ENCODE results near the gene CAPN5.
A peak's percentile ranks its signal among the peaks of the same experiment; 100 is the strongest.

CAPN5 gene

GRCh38 chr11:77118971-77119370, 52.2 kb downstream of the CAPN5 start:
- DNase-seq (ENCODE audit: low read depth) = no peak

- DNase-seq (ENCODE audit: low read depth) = no peak
These were observed 52.8 kb downstream of the CAPN5 start for GRCh38 chr11:77119531-77119936.

DNA sequence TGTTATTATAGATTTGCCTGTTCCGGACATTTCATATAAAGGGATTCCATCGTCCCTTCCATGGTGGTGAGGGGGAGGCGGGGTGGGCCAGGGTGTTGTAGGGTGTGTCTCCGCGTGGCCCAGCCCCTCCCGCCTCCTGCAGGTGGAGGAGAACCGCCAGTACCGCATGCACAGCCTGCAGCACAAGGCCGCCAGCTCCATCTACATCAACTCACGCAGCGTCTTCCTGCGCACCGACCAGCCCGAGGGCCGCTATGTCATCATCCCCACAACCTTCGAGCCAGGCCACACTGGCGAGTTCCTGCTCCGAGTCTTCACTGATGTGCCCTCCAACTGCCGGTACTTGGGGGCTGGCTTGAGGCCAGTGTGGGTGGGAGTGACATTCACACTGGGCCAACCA, 53.8 kb downstream of the CAPN5 start:
- DNase-seq (ENCODE audit: low read depth) = no peak

DNA sequence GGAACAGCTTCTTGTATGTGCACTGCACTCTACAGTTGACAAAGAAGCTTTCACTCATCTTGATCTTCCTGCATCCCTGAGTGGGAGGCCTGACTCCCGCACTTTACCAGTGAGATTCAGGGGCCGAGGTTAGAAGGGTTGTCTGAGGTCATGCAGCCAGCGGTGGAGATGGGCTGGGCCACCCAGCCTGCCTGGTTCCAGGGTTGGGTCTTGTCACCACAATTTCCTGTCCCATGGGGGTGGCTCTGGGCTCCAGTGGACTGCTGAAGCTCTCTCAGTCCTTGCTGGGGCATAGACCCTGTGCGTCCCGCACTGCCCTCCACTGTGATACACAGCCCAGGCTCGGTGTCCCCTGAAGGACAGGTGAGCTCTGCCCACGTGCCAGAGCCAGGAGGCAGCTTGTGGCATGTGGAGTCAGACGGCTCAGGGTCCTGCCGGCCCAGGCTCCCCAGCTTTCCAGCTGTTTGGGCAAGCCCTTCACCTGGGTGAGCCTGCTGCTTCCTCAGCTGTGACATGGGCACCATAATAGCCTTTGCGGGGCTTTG, 54.4 kb downstream of the CAPN5 start:
- no peak for DNase-seq (ENCODE audit: low read depth)

DNA sequence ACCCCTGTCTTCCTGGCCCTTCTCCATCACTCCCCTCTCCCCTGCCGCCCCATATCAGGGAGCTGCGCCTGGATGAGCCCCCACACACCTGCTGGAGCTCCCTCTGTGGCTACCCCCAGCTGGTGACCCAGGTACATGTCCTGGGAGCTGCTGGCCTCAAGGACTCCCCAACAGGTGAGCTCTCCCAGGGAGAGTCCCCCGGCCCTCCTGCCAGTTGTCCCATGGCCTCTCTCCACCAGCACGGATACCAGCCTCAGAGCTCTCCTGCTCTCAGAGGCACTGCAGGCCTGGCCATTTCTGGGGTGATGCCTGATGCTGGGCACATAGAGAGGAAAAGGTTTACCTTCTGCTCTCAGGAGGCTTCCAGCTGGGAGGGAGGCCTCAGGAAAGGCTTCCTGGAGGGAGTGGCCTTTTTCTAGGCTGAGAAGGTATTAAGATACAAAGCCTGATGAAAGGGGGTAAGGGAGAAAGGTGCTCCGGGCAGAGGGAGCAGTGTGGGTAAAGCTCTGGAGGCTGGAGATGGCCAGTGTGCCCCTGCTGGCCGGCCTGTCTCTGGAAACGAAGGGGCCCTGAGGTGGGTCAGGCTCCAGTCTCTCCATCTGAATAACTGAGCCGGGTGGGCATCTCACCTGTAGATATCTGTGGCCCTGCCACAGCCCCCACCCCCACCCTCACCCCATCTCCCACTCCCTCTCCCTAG, 55.3 kb downstream of the CAPN5 start:
- DNase-seq (ENCODE audit: low read depth) = no peak

DNA sequence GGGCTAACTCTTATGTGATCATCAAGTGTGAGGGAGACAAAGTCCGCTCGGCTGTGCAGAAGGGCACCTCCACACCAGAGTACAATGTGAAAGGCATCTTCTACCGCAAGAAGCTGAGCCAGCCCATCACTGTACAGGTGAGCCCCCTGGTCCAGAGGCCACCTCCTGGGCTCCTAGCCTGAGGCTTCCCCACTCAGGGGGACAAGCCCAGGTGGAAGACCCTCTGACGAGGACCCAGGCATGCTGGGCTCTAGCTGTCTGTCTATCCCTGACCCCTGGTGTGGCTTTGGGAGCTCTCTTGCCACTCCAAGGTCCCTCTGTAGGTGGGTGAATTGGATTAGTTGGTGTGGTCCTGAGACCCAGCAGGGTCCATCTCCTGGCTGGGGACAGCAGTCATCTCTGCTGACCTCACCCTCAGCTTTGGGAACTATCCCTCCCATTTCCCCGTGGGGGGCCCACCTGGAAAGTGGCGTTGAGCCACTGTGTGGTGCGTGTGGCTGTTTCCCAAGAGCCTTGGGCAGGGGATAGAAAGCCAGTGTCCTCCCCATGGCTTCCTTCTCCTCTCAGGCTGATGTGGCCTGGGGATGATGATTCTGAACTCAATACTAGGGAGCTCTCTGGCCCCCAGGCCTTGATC, 55.9 kb downstream of the CAPN5 start:
- DNase-seq (ENCODE audit: low read depth) = no peak

- no peak for DNase-seq (ENCODE audit: low read depth)
These were observed 56.8 kb downstream of the CAPN5 start for GRCh38 chr11:77123591-77123990.

DNA sequence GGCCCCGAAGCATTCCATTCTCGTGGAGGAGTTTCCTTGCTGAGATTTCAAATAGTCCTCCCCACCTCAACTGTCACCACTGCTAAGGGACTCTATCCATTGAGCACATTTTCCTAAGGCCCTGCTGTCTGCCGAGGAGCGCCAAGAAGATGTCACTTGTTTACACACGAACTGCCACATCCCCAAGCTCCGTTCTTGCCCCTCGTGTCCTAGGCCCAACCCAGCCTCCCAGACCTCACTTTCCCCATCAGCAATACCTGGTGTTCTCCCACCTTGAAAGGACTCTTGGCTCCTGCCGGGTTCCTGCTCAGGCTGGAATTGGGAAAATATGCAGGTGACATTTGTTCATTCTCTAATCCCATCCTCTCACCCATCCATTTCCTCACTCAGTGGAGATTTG, 57.3 kb downstream of the CAPN5 start:
- DNase-seq (ENCODE audit: low read depth) = no peak

GRCh38 chr11:77124488-77124887, 57.7 kb downstream of the CAPN5 start:
- no peak for DNase-seq (ENCODE audit: low read depth)

- DNase-seq (ENCODE audit: low read depth) = no peak
These were observed 58.4 kb downstream of the CAPN5 start for GRCh38 chr11:77125191-77125590.

DNA sequence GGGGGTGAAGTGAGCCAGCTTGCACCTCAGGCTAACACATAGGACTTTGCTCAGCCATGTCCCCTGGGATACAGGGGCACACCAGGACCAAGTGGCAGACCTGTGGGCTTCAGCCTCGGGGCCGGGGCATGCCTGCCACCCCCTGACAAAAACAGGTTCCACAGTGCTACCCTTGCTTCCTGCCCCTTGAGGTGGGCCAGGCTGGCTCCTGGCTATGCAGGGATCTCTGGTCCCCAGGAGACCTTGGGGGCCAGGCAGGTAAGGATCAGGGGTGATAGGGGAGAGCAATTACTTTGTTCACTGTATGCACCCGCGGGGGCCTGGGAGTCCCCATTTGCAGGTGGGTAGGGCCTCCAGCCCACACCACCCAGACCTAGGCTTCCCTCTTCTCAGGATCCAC, 58.9 kb downstream of the CAPN5 start:
- DNase-seq (ENCODE audit: low read depth) = no peak

DNA sequence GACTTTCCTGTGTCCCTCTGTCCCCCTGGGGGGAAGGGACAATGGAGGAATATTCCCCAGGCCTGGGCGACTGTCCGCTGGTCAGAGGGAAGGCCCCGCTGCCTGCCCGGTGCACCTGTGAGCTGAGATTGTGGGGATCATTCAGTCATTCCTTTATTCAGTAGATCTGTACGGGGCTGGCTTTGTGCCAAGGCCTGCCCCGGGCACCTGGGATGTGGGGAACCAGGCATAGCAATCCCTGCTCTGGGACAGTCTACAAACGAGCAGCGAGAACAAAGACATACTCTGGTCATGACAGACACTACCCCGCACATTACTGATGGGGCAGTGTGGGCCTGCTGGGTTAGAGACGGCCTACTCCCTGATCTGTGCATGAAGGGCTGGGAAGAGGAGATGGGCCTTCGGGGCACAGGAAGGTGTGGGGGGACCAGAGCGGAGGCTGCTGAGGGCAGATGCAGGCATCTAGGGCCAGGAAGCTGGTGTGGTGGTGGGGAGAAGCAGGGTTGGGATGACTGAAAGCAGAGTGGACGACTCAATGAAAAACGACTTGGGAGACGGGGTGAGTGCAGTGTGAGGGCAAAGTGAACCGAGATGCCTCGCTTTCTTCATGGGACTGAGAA, 59.5 kb downstream of the CAPN5 start:
- DNase-seq (ENCODE audit: low read depth) = no peak

- no peak for DNase-seq (ENCODE audit: low read depth)
These were observed 60.1 kb downstream of the CAPN5 start for GRCh38 chr11:77126861-77127234.

DNA sequence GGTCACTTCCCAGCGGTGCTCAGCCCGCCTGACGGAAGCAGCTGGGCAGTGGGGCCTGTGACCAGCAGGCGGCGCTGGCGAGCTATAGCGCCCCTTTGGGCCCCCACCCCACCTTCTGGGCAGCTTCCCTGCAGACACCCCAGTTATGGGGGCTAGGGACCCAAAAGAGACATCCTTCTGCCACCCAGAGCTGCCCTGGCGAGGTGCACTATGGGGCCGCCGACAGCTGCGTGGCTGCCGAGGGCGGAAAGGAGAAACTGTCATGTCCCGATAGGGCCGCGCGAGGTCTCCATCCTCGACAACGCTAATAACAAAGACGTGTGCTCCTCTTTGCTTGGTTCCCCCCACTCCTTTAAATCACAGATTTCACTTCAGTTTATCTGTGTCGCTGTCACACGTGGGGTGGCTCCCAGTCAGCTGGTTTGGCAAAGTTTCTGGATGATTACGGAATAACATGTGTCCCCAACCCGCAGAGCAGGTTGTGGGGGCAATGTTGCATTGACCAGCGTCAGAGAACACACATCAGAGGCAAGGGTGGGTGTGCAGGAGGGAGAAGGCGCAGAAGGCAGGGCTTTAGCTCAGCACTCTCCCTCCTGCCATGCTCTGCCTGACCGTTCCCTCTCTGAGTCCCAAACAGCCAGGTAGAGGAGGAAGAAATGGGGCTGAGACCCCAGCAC, 60.6 kb downstream of the CAPN5 start:
- DNase-seq (ENCODE audit: low read depth) = peak; percentile 35

- peak; percentile 45 for DNase-seq (ENCODE audit: low read depth)
These were observed 61.3 kb downstream of the CAPN5 start, which contains the start of gene MYO7A for GRCh38 chr11:77127920-77128691. MYO7A (plus strand) TSS chr11:77128246; CDS start chr11:77130635, 2,389 bp downstream.

- no peak for DNase-seq (ENCODE audit: low read depth)
These were observed 62.5 kb downstream of the CAPN5 start for GRCh38 chr11:77129069-77129841.

- DNase-seq (ENCODE audit: low read depth) = no peak
These were observed 63.3 kb downstream of the CAPN5 start for GRCh38 chr11:77129842-77130756.

GRCh38 chr11:77130763-77131513, 64.2 kb downstream of the CAPN5 start:
- DNase-seq (ENCODE audit: low read depth) = peak; percentile 32

DNA sequence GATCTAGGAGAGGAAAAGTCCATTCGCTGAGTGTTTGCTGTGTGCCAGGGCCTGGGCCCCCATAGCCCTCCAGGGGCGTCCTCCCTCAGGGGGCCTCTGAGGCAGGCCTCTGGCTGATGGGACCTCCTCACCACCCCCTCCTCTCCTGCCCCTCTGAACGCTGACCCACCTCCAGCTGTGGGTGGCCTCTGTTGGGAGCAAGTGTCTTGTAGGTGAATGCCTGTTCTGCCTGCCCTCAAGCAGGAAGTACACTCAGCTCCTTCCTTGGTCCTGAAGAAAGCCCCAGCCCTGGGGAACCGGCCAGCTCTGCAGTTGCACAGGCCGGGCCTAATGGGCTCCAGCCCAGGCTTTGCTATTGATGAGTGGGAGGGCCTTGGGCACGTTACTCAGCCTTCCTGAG, 64.8 kb downstream of the CAPN5 start:
- DNase-seq (ENCODE audit: low read depth) = no peak

Measured in iris pigment epithelial cell (primary cell).